Measurements from ENCODE around the gene SERPINA7.

SERPINA7 gene

DNA sequence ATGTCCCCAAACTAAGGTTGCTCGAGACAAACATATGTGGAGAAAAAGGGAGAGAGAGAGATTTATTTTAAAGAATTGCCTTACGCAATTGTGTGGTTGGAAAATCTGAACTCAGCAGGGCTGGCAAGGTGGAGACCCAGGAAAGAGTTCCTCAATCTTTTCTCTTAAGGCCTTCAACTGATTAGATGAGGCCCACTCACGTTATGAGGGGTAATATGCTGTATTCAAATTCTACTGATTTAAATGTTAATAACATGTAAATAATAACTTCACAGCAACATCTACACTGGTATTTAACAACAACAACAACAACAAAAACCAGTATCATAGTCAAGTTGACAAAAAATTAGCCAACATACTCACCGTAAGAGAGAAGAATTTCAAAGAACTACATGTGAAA is 14.6 kb downstream of the SERPINA7 start:
- TF ChIP-seq RAD21 (IDR thresholded peaks at IDR 0.05; ENCODE audit: low read depth) (no peak), ZBTB7A (IDR thresholded peaks at IDR 0.05; ENCODE audit: low read depth) (no peak), TCF12 (IDR thresholded peaks at IDR 0.05; ENCODE audit: low read depth) (no peak), EP300 (IDR thresholded peaks at IDR 0.05; ENCODE audit: borderline replicate concordance) (no peak), CEBPB (IDR thresholded peaks at IDR 0.05) (no peak), EGR1 (IDR thresholded peaks at IDR 0.05) (no peak), NFIC (IDR thresholded peaks at IDR 0.05) (no peak), TEAD4 (IDR thresholded peaks at IDR 0.05) (no peak), FOXM1 (IDR thresholded peaks at IDR 0.05; ENCODE audit: borderline replicate concordance, low read depth) (no peak), CREB1 (IDR thresholded peaks at IDR 0.05; ENCODE audit: low read depth) (no peak), YY1 (IDR thresholded peaks at IDR 0.05; ENCODE audit: low read depth) (no peak), TAF1 (IDR thresholded peaks at IDR 0.05; ENCODE audit: low read depth) (no peak)
- TF ChIP-seq, protein P1, sequence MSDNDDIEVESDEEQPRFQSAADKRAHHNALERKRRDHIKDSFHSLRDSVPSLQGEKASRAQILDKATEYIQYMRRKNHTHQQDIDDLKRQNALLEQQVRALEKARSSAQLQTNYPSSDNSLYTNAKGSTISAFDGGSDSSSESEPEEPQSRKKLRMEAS (IDR thresholded peaks at IDR 0.05), result no peak
- TF ChIP-seq, protein P2, sequence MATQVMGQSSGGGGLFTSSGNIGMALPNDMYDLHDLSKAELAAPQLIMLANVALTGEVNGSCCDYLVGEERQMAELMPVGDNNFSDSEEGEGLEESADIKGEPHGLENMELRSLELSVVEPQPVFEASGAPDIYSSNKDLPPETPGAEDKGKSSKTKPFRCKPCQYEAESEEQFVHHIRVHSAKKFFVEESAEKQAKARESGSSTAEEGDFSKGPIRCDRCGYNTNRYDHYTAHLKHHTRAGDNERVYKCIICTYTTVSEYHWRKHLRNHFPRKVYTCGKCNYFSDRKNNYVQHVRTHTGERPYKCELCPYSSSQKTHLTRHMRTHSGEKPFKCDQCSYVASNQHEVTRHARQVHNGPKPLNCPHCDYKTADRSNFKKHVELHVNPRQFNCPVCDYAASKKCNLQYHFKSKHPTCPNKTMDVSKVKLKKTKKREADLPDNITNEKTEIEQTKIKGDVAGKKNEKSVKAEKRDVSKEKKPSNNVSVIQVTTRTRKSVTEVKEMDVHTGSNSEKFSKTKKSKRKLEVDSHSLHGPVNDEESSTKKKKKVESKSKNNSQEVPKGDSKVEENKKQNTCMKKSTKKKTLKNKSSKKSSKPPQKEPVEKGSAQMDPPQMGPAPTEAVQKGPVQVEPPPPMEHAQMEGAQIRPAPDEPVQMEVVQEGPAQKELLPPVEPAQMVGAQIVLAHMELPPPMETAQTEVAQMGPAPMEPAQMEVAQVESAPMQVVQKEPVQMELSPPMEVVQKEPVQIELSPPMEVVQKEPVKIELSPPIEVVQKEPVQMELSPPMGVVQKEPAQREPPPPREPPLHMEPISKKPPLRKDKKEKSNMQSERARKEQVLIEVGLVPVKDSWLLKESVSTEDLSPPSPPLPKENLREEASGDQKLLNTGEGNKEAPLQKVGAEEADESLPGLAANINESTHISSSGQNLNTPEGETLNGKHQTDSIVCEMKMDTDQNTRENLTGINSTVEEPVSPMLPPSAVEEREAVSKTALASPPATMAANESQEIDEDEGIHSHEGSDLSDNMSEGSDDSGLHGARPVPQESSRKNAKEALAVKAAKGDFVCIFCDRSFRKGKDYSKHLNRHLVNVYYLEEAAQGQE (IDR thresholded peaks at IDR 0.05; ENCODE audit: low read depth), result no peak
- TF ChIP-seq, protein P3, sequence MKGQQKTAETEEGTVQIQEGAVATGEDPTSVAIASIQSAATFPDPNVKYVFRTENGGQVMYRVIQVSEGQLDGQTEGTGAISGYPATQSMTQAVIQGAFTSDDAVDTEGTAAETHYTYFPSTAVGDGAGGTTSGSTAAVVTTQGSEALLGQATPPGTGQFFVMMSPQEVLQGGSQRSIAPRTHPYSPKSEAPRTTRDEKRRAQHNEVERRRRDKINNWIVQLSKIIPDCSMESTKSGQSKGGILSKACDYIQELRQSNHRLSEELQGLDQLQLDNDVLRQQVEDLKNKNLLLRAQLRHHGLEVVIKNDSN (IDR thresholded peaks at IDR 0.05), result no peak

DNA sequence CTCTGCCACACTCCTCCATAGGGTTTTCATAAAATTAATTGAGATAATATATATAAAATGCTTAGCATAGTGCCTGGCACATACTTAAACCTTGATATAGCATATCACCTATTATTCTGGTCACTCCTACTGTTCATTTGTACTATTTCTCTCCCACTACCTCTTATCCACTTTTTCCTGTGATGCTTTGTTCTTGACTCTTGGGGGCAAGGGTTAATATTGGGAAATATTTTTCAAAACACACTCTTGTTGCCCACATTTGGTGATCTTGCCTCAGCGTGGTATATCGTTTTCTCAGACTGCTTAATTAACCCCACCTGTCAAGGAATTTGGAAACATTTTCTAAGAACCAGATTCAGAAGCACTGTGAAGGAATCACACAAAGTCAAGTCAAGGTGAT is 16.3 kb downstream of the SERPINA7 start:
- TF ChIP-seq EGR1 (IDR thresholded peaks at IDR 0.05) (no peak), EP300 (IDR thresholded peaks at IDR 0.05; ENCODE audit: borderline replicate concordance) (no peak), TCF12 (IDR thresholded peaks at IDR 0.05; ENCODE audit: low read depth) (no peak), ZBTB7A (IDR thresholded peaks at IDR 0.05; ENCODE audit: low read depth) (no peak)
- TF ChIP-seq, protein P1 (IDR thresholded peaks at IDR 0.05), result no peak
- TF ChIP-seq, protein P3 (IDR thresholded peaks at IDR 0.05), result no peak

DNA sequence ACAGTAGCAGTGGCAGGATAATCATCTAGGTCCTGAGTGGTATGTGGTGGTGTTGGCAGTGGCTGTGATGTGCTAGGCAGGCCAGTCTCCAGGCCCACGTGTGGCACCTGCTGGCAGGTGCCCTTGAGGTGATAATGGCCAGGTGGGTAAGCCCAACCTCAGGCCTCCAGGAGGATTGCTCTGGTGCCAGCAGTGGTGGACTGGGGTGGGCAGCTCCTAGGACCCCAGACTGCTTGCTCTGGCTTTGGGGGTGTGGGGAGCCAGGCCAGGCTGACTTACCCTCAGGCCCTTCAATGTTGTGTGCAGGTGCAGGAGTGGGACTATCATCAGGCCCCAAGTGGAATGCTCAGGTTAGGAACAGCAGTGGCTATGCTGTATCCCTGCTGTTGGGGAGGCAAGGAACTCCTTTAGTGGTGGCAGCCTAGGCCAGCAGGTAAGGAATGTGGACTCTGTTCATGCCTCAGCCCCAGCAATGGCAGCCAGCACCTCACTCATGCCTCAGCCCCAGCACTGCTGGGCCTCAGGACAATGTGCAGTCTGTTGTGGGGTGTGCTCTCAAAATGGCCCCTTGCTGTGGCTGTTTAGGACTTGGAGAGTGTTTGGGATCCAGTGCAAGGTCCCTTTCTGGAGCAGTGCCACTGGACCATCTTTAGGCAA is 24.3 kb downstream of the SERPINA7 start:
- TF ChIP-seq EP300 (IDR thresholded peaks at IDR 0.05; ENCODE audit: borderline replicate concordance) (no peak), RAD21 (IDR thresholded peaks at IDR 0.05; ENCODE audit: low read depth) (no peak), EGR1 (IDR thresholded peaks at IDR 0.05) (no peak), TCF12 (IDR thresholded peaks at IDR 0.05; ENCODE audit: low read depth) (no peak), NFIC (IDR thresholded peaks at IDR 0.05) (no peak), FOXM1 (IDR thresholded peaks at IDR 0.05; ENCODE audit: borderline replicate concordance, low read depth) (no peak), CEBPB (IDR thresholded peaks at IDR 0.05) (no peak), TAF1 (IDR thresholded peaks at IDR 0.05; ENCODE audit: low read depth) (no peak), CREB1 (IDR thresholded peaks at IDR 0.05; ENCODE audit: low read depth) (no peak), ZBTB7A (IDR thresholded peaks at IDR 0.05; ENCODE audit: low read depth) (no peak), YY1 (IDR thresholded peaks at IDR 0.05; ENCODE audit: low read depth) (no peak), TEAD4 (IDR thresholded peaks at IDR 0.05) (no peak)
- TF ChIP-seq, protein P2 (IDR thresholded peaks at IDR 0.05; ENCODE audit: low read depth), result no peak
- TF ChIP-seq, protein P3 (IDR thresholded peaks at IDR 0.05), result no peak
- TF ChIP-seq, protein P1 (IDR thresholded peaks at IDR 0.05), result no peak

DNA sequence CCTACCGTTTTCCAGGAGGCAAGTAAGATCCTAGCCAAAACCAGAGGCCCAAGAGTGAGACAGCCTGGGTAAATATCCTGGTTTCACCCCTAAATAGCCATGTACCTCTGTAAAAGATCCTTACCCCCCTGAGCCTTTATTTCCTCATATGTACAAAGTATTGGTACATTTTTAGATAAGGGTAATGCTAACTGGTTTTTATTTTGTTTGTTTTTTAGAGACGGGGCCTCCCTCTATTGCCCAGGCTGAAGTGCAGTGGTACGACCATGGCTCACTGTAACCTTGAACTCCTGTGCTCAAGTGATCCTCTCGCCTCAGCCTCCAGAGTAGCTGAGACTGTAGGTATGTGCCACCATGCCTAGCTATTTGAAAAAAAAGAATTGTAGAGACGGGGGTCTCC is 29.4 kb downstream of the SERPINA7 start:
- no peak for TF ChIP-seq RAD21 (IDR thresholded peaks at IDR 0.05; ENCODE audit: low read depth)
- TF ChIP-seq, protein P3 (IDR thresholded peaks at IDR 0.05), result no peak
- TF ChIP-seq NFIC (IDR thresholded peaks at IDR 0.05), result no peak
- no peak for TF ChIP-seq CREB1 (IDR thresholded peaks at IDR 0.05; ENCODE audit: low read depth)
- TF ChIP-seq TCF12 (IDR thresholded peaks at IDR 0.05; ENCODE audit: low read depth), result no peak
- no peak for TF ChIP-seq TEAD4 (IDR thresholded peaks at IDR 0.05)
- TF ChIP-seq ZBTB7A (IDR thresholded peaks at IDR 0.05; ENCODE audit: low read depth), result no peak
- TF ChIP-seq, protein P1 (IDR thresholded peaks at IDR 0.05), result no peak
- no peak for TF ChIP-seq FOXM1 (IDR thresholded peaks at IDR 0.05; ENCODE audit: borderline replicate concordance, low read depth)
- TF ChIP-seq EGR1 (IDR thresholded peaks at IDR 0.05), result no peak
- no peak for TF ChIP-seq TAF1 (IDR thresholded peaks at IDR 0.05; ENCODE audit: low read depth)
- TF ChIP-seq YY1 (IDR thresholded peaks at IDR 0.05; ENCODE audit: low read depth), result no peak
- TF ChIP-seq, protein P2 (IDR thresholded peaks at IDR 0.05; ENCODE audit: low read depth), result no peak

Measured in Ishikawa (cell line).